AG09319 (cell line): Measurements from ENCODE around the gene KIF26B.
"Not testable (repeated sequence)": the region's sequence is repeated elsewhere in the genome, so short reads cannot be mapped to it uniquely, and the experiment has no call there.

Source experiments
- DNase-seq: peaks from one replicate; pipeline ENCODE4 v3.0.0-alpha.2; 2010; ENCODE audit warnings: low read depth; ENCODE audit errors: extremely low read depth
- CTCF ChIP-seq: IDR thresholded peaks from 2 replicates; pipeline ENCODE4 v1.5.1; 2011; ENCODE audit warnings: low read depth, mild to moderate bottlenecking, inconsistent platforms, low read length, moderate library complexity

The KIF26B gene

DNA sequence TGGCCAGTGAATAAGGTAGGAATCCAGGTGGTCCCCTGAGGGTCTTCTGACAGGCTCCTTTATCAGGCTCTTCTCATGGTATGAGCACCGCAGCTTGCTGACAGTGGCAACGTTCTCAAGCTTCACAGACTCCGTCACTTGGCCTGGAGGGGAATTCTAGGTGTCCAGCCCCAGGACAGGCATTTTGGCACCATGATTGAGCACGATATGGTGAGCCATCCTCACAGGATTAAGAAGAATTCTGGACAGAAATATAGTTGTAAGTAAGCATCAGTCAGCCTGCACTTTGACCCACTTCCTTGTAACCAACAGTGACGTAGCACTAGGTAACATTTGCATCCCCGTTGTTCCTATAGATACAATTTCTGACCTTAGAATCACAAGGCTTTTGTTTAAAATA lies 30.5 kb upstream of the KIF26B start:
- no peak for TF ChIP-seq CTCF

DNA sequence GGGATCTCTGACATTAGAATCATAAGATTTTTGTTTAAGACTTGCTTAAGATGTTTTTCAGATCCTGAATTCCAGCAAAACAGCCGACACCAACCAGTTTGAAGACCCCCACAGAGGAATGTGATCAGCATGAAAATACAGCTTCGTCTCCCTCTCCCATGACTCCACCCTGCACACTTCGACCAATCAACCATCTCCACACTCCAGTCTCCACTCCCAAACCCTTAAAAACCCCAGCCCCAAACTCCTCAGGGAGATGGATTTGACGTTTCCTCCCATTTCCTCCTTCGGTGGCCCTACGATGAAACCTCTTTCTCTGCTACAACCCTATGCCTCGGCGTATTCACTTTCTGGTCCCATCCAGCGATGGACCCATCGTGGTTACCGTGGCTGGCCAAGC lies 30.1 kb upstream of the KIF26B start:
- TF ChIP-seq CTCF, result no peak
- DNase-seq, result no peak

More for the DNA sequence above, 30.5 kb upstream of the KIF26B start:
- no peak for DNase-seq

GRCh38 chr1:245126530-245126929 lies 28.3 kb upstream of the KIF26B start:
- TF ChIP-seq CTCF, result no peak
- DNase-seq, result no peak

- no peak for DNase-seq
- no peak for TF ChIP-seq CTCF
Measured at GRCh38 chr1:245128381-245129101, 26.2 kb upstream of the KIF26B start.

DNA sequence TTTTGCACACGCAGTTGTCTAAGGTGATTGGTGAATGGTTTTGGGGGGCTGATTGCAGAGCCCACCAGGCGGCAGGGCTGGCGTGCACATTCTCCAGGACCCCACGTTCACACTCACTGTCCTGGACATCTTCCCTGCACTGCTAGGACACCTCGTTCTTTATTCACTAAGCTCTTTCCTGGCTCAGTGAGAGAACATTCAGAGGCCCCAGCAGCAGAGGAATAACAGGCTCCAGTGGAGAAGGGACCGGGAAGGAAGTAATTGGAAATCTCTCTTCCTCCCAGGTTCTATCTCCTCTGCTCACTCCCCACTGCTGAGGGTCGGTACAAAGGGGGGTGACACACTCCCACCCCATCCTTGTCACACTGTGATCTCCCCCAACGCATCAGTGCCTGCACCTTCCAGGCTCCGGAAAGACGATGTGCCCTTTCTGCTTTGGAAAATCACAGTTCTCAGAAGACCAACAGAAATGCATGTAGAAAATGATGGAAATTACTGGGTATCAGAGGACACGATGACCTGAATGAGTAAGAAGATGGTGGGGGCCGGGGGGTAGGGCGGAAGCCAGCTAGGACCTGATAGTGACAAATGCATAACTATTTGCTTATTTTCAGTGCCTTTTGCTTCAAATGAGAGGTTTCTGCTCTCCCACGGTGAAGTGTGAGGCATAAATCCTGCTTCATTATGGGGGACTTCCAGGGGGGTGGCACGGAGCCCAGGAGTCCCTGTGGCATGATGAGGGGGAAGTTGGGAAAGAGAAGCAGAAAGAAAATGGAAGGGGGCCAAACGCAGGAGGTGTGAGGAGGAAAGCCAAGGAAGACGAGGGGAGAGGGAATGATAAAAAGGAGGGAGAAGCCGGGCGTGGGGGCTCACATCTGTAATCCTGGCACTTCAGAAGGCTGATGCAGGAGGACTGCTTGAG lies 25.2 kb upstream of the KIF26B start:
- TF ChIP-seq CTCF, result no peak
- DNase-seq, result no peak

DNA sequence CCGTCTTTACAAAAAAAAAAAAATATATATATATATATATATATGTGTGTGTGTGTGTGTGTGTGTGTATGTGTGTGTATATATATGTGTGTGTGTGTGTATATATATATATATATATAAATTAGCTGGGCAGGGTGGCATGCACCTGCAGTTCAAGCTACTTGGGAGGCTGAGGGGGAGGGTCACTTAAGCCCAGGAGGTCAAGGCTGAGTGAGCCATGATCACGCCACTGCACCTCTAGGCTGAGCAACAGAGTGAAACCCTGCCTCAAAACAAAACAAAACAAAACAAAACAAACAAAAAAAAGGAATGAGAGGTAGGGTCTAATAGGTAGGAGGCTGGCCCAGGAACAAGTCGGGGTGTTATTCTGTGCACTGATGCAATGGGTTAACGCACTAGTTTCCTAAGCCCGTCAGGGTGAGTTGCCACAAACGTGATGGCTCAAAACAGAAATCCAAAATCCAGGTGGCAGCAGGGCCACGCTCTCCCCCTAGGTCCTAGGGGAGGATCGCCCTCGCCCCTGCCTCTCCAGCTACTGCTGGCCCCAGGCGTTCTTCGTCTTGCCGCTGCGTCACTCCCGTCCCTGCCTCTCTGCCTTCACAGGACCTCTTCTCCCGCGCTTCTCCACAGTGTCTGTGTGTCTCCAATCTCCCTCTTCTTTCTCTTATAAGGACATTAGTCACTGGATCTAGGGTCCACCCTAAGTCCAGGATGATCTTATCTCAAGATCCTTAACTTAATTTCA lies 24.3 kb upstream of the KIF26B start:
- not testable (repeated sequence) for DNase-seq

DNA sequence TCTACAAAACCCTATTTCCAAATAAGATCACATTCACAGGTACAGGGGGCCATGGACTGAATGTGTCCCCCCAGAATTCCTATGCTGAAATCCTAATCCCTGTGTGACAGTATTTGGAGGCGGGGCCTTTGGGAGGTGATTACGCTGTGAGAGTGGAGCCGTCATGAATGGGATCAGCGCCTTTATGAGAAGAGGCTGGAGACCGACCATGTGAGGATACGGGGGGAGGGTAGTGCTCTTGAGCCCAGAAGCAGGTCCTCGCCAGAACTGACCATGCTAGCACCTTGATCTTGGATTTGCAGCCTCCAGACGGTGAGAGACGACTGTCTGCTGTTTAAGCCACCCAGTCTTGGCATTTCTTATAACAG lies 23.8 kb upstream of the KIF26B start:
- DNase-seq, result no peak
- TF ChIP-seq CTCF, result no peak
